AG08396 (cell line): Measurements from ENCODE around the gene REPS1.
"Not testable (repeated sequence)": the region's sequence is repeated elsewhere in the genome, so short reads cannot be mapped to it uniquely, and the experiment has no call there.

Experiments
- DNase-seq: peaks from one replicate; pipeline ENCODE4 v3.0.0; 2012; ENCODE audit warnings: low spot score, mixed read lengths

Gene REPS1

GRCh38 chr6:138970159-138970558 is 17.9 kb downstream of the REPS1 start:
- no peak for DNase-seq

GRCh38 chr6:138966870-138967269 is 21.2 kb downstream of the REPS1 start:
- no peak for DNase-seq

- DNase-seq: no peak
Measured at GRCh38 chr6:138965971-138966370, 22.1 kb downstream of the REPS1 start.

GRCh38 chr6:138965291-138965874 is 22.7 kb downstream of the REPS1 start:
- DNase-seq: no peak

- no peak for DNase-seq
Measured at GRCh38 chr6:138964012-138964411, 24.0 kb downstream of the REPS1 start.

GRCh38 chr6:138963531-138963930 is 24.5 kb downstream of the REPS1 start:
- no peak for DNase-seq

GRCh38 chr6:138963119-138963518 is 24.9 kb downstream of the REPS1 start:
- no peak for DNase-seq

GRCh38 chr6:138959521-138959920 is 28.5 kb downstream of the REPS1 start:
- DNase-seq: no peak

GRCh38 chr6:138958595-138958994 is 29.5 kb downstream of the REPS1 start:
- DNase-seq: no peak

GRCh38 chr6:138957903-138958302 is 30.1 kb downstream of the REPS1 start:
- no peak for DNase-seq

- DNase-seq: no peak
Measured at GRCh38 chr6:138957484-138957883, 30.6 kb downstream of the REPS1 start.

GRCh38 chr6:138956244-138956924 is 31.7 kb downstream of the REPS1 start:
- no peak for DNase-seq

- DNase-seq: no peak
Measured at GRCh38 chr6:138955262-138955661, 32.8 kb downstream of the REPS1 start.

GRCh38 chr6:138953451-138953850 is 34.6 kb downstream of the REPS1 start:
- DNase-seq: no peak

- no peak for DNase-seq
Measured at GRCh38 chr6:138948546-138949179, 39.4 kb downstream of the REPS1 start.

- DNase-seq: no peak
Measured at GRCh38 chr6:138948004-138948403, 40.0 kb downstream of the REPS1 start.

- no peak for DNase-seq
Measured at GRCh38 chr6:138945354-138945753, 42.7 kb downstream of the REPS1 start.

- peak; percentile 33 for DNase-seq
Measured at GRCh38 chr6:138944412-138944811, 43.6 kb downstream of the REPS1 start.

GRCh38 chr6:138943089-138943625 is 44.9 kb downstream of the REPS1 start:
- no peak for DNase-seq

- DNase-seq: not testable (repeated sequence)
Measured at GRCh38 chr6:138936873-138937272, 51.2 kb downstream of the REPS1 start.

- DNase-seq: no peak
Measured at GRCh38 chr6:138931660-138932059, 56.4 kb downstream of the REPS1 start.

GRCh38 chr6:138926579-138926978 is 61.5 kb downstream of the REPS1 start:
- DNase-seq: no peak

- no peak for DNase-seq
Measured at GRCh38 chr6:138925806-138926205, 62.2 kb downstream of the REPS1 start.
